Adrenal gland (tissue), 5 donors: Measurements from ENCODE around the gene DYNC1I1.
"Not testable (repeated sequence)": the region's sequence is repeated elsewhere in the genome, so short reads cannot be mapped to it uniquely, and the experiment has no call there.

Experiments
- POLR2A ChIP-seq, 2 donors: fragments of 450-650 bp; IDR thresholded peaks; one replicate each; pipeline ENCODE4 v1.6.1; 2017; ENCODE audit warnings: antibody characterized with exemption in 2 of 2, mild to moderate bottlenecking in 2 of 2, moderate library complexity in 1 of 2
- TF ChIP-seq, protein P1 (sequence below), 6 experiments: fragments of 450-650 bp in 4 of 6; fragments of 200-600 bp in 2 of 6; sonication (generic) in 1 of 6; IDR thresholded peaks; 1 replicate in 5 of 6; 2 replicates in 1 of 6; pipeline versions ENCODE4 v1.5.1 to v1.8.0; 2016 to 2021; ENCODE audit warnings: antibody characterized with exemption in 6 of 6, mild to moderate bottlenecking in 2 of 6, moderate library complexity in 1 of 6
- donor health status: DM: no; HTN: no; CAD: no.

DNA sequence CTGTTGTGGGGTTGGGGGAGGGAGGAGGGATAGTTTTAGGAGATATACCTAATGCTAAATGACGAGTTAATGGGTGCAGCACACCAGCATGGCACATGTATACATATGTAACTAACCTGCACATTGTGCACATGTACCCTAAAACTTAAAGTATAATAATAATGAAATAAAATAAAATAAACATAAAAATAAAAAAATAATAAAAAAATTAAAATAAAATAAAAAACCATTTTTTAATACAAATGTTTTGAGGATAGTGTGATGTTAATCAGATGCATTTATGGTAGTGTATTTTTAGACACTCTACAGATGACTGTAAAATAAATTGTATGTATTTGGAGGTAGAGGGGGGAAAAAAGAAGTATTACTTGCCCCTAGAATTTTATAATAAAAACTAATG lies 172.5 kb downstream of the DYNC1I1 start:
- TF ChIP-seq, protein P1, sequence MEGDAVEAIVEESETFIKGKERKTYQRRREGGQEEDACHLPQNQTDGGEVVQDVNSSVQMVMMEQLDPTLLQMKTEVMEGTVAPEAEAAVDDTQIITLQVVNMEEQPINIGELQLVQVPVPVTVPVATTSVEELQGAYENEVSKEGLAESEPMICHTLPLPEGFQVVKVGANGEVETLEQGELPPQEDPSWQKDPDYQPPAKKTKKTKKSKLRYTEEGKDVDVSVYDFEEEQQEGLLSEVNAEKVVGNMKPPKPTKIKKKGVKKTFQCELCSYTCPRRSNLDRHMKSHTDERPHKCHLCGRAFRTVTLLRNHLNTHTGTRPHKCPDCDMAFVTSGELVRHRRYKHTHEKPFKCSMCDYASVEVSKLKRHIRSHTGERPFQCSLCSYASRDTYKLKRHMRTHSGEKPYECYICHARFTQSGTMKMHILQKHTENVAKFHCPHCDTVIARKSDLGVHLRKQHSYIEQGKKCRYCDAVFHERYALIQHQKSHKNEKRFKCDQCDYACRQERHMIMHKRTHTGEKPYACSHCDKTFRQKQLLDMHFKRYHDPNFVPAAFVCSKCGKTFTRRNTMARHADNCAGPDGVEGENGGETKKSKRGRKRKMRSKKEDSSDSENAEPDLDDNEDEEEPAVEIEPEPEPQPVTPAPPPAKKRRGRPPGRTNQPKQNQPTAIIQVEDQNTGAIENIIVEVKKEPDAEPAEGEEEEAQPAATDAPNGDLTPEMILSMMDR (IDR thresholded peaks at IDR 0.05): not testable (repeated sequence)
- TF ChIP-seq POLR2A (IDR thresholded peaks at IDR 0.05): not testable (repeated sequence)
